ENCODE measurements around the gene RTP3. TPM values are rescaled to one million over a fixed set of nuclear protein-coding genes. Genes with fewer than 3 reads are reported as not detected.

Gene RTP3
- total RNA-seq, 2 experiments from 2014 or later = not detected

DNA sequence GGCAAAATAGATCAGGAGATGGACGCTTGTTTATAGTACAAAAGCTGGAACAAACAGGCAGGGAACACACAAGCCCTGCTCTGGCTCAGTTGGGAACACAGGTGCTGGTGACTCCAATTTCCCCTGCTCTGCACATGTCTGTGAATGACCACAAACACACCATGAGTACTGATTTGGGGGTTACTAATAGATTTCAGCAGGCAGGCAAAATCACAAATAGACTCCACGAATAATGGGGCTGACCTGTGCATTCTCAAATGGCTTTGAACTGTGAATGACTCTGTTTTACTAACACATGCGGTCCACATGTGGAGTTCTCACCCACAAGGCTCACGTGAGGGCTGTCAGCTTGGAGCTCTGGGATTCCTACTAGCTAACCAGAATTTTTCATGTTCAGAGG is 3.9 kb downstream of the RTP3 start:
- no peaks in the 10 kb centered on the region for H3K36me3 Mint-ChIP-seq
- H3K4me1 Mint-ChIP-seq = peaks cover 15% of the 10 kb centered on the region
- H3K4me3 Mint-ChIP-seq = no peak overlapping the region
- DNase-seq (peak; percentile 4), ATAC-seq (no peak)
- H3K27ac Mint-ChIP-seq = no peak overlapping the region
- CTCF ChIA-PET = interaction anchor here (1.1 to 3.5 kb wide), 3 partner anchors 10 to 128 kb away, joined by 3 to 18 read pairs (median 9); no protein-coding TSS in a partner anchor
- peaks cover 7% of the 10 kb centered on the region for H3K27me3 Mint-ChIP-seq
- no peaks in the 10 kb centered on the region for H3K9me3 Mint-ChIP-seq (ENCODE audit: low read depth)

DNA sequence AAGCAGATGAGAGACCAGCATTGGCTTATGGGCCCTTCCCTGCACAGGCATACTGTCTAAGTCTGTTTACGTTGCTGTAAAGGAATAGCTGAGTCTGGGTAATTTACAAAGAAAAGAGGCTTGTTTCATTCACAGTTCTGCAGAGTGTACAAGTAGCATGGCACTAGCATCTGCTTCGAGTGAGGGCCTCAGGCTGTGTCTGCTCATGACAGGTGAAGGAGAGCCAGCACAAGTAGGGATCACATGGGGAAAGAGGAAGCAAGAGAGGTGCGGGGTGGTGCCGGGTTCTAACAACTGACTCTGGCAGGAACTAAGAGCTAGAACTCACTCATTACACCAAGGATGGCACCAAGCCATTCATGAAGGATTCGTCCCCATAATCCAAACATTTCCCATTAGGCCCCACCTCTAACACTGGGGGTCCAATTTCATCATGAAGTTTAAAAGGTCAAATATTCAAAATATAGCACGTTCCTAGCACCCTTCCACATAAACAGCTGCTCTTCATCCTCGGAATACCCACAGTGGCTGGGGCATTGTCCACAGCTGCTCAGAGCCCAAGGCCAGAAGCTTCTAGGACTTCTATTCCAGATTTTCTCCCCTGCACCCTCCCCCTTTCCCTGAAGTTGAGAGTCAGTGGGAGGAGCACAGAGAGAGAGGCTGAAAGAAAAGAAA is 5.6 kb downstream of the RTP3 start:
- DNase-seq (peak; percentile 27), ATAC-seq (no peak)
- Mint-ChIP-seq H3K9me3 (ENCODE audit: low read depth) (no peaks in the 10 kb centered on the region), H3K4me3 (no peak overlapping the region), H3K4me1 (peaks cover 13% of the 10 kb centered on the region), H3K36me3 (no peaks in the 10 kb centered on the region), H3K27me3 (peaks cover 9% of the 10 kb centered on the region), H3K27ac (no peak overlapping the region)
- CTCF ChIA-PET = interaction anchor here (1.1 to 3.5 kb wide), 4 partner anchors 11 to 127 kb away, joined by 3 to 18 read pairs (median 6); no protein-coding TSS in a partner anchor

DNA sequence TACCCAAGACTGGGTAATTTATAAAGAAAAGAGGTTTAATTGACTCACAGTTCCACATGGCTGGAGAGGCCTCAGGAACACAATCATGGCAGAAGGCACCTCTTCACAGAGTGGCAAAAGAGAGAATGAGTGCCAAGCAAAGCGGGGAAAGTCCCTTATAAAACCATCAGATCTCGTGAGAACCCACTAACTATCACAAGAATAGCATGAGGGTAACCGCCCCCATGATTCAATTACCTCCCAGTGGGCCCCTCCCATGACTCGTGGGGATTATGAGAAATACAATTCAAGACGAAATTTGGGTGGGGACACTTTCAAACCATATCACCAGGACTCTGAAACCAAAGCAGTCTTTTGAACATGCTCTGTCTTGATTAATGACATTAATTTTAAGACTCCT is 7.0 kb downstream of the RTP3 start:
- peaks cover 14% of the 10 kb centered on the region for H3K4me1 Mint-ChIP-seq
- DNase-seq (peak; percentile 39), ATAC-seq (no peak)
- no peak overlapping the region for H3K27ac Mint-ChIP-seq
- CTCF ChIA-PET = interaction anchor here (1.0 kb wide), 1 partner anchor 16 kb away, joined by 7 read pairs; no protein-coding TSS in a partner anchor
- H3K27me3 Mint-ChIP-seq = peaks cover 17% of the 10 kb centered on the region
- H3K9me3 Mint-ChIP-seq (ENCODE audit: low read depth) = no peaks in the 10 kb centered on the region
- H3K4me3 Mint-ChIP-seq = no peak overlapping the region
- H3K36me3 Mint-ChIP-seq = no peaks in the 10 kb centered on the region

DNA sequence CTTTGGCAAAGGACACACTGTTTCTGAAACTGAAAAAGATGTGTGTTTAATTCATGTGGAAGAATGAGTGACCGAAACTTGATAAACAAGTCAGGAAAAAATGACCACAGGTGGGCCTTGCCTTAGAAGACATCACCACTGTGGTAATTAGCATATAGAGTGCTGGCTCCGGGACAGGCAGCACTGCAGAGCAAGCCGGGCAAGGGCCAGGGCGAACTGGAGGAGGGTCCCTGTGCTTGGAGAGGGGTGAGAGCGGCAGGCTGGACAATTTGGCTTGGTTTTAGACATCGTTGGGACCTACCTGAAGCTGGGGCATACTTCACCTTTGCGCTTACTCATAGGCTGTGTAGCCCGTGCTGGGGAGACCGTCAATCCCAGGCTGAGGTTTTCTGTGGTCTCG is 8.2 kb downstream of the RTP3 start:
- peak; percentile 33 for DNase-seq
- Mint-ChIP-seq H3K9me3 (ENCODE audit: low read depth) (no peaks in the 10 kb centered on the region), H3K36me3 (no peaks in the 10 kb centered on the region), H3K27ac (no peak overlapping the region), H3K4me1 (peaks cover 17% of the 10 kb centered on the region), H3K4me3 (no peak overlapping the region), H3K27me3 (peaks cover 15% of the 10 kb centered on the region)
- CTCF ChIA-PET = interaction anchor here (1.0 kb wide), 1 partner anchor 17 kb away, joined by 7 read pairs; no protein-coding TSS in a partner anchor
- no peak for ATAC-seq

DNA sequence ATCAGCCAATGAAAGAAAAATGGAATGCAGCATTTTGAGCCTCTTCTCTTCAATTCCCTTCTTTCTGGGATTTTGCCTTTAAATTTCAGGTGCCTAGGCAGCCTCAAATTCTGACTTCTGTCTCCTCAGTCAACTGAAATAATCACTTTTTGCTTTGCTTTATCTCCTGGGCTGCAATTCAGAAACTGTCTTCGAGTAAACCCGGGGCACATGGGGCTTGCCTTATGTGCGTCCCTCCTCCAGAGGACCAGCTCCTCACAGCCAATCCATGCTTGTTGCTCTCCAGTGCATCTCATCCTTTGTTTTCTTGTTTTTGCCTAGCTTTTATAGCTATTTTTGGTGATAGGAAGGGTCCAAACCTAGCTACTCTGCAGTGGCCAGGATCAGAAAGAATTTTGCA is 8.8 kb downstream of the RTP3 start:
- Mint-ChIP-seq H3K27ac (no peak overlapping the region), H3K36me3 (no peaks in the 10 kb centered on the region), H3K27me3 (peaks cover 18% of the 10 kb centered on the region), H3K4me3 (no peak overlapping the region), H3K4me1 (peaks cover 17% of the 10 kb centered on the region), H3K9me3 (ENCODE audit: low read depth) (no peaks in the 10 kb centered on the region)
- ATAC-seq (no peak), DNase-seq (no peak)
- CTCF ChIA-PET = no interaction called here

DNA sequence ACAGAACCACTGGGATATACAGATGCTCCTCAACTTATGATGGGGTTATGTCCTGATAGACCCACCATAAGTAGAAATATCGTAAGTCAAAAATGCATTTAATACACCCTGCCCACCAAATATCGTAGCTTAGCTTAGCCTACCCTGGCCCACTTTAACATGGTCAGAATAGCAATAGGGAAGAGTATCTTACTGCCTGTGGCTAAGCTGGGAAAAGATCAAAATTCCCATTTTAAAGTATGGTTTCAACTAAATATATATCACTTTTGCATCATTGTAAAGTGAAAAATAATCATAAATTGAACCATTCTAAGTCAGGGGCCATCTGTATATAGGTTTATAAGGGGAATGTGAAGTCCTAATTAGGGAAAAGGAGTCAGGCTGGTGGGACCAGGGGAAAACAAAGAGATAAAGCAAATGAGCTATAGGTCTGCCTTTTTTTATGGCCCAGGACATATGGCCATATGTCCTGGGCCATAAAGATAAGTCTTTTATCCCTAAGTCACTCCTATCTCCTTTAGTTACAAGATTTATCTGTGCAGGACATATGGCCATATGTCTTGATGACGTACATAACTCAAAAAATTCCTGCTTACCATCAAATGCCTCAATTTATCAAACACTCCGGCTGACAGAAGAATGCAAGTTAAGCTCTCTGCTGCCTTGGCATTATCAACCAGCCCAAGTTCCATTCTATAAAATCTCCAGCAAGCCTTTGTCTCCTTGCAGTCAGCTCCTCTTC is 11.2 kb downstream of the RTP3 start:
- Mint-ChIP-seq H3K27me3 (peaks cover 22% of the 10 kb centered on the region), H3K27ac (no peak overlapping the region), H3K4me1 (peaks cover 14% of the 10 kb centered on the region), H3K36me3 (no peaks in the 10 kb centered on the region), H3K4me3 (no peak overlapping the region), H3K9me3 (ENCODE audit: low read depth) (no peaks in the 10 kb centered on the region)
- ATAC-seq = no peak
- no peak for DNase-seq
- CTCF ChIA-PET = interaction anchor here (1.2 to 6.5 kb wide), 3 partner anchors 13 to 56 kb away, joined by 3 to 37 read pairs (median 5); no protein-coding TSS in a partner anchor

DNA sequence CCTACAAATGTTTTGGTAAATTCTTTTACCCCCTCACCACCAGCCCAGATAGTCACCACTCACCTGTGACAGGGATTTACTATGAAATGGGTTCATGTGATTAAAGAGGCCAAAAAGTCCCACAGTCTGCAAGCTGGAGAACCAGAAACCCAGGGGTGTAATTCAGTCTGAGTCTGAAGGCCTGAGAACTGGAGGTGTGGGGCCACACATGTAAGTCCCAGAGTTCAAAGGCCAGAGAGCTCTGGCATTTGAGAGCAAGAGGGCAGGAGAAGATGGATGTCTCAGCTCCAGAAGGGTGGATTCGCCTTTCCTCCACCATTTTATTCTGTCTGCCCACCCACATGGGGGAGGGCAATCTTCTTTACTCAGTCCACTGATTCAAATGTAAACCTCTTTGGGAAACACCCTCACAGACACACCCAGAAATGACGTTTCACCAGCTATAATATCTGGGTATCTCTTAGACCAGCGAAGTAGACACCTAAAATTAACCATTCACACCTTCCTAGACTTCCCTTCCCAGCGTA is 11.9 kb downstream of the RTP3 start:
- CTCF ChIA-PET = interaction anchor here (0.6 to 6.5 kb wide), 6 partner anchors 10 to 55 kb away, joined by 3 to 37 read pairs (median 3); no protein-coding TSS in a partner anchor
- Mint-ChIP-seq H3K4me3 (no peak overlapping the region), H3K27me3 (peaks cover 22% of the 10 kb centered on the region), H3K27ac (no peak overlapping the region), H3K4me1 (peaks cover 11% of the 10 kb centered on the region), H3K36me3 (no peaks in the 10 kb centered on the region), H3K9me3 (ENCODE audit: low read depth) (no peaks in the 10 kb centered on the region)
- no peak for DNase-seq
- no peak for ATAC-seq

DNA sequence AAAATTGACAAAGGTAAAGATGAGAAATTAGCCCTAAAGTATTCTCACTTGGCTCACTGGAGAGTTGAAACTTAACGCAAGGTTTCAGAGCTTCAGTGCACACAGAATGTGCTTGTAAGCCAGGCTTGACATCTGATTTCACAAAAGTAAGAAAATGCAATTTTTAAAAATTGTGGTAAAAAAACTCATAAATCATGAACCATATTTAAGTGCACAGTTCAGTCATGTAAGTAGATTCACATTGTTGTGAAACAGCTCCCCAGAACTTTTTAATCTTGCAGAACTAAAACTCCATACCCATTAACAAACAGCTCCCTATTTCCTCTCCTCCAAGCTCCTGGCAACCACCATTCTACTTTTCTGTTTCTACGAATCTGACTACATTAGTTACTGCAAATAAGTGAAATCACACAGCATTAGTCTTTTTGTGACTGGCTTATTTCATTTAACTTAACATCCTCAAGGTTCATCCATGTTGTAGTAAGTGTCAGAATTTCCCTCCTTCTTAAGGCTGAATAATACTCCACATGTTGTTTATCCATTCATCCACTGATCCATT is 14.5 kb downstream of the RTP3 start:
- CTCF ChIA-PET = interaction anchor here (0.7 to 6.5 kb wide), 4 partner anchors 11 to 117 kb away, joined by 3 to 37 read pairs (median 4); no protein-coding TSS in a partner anchor

DNA sequence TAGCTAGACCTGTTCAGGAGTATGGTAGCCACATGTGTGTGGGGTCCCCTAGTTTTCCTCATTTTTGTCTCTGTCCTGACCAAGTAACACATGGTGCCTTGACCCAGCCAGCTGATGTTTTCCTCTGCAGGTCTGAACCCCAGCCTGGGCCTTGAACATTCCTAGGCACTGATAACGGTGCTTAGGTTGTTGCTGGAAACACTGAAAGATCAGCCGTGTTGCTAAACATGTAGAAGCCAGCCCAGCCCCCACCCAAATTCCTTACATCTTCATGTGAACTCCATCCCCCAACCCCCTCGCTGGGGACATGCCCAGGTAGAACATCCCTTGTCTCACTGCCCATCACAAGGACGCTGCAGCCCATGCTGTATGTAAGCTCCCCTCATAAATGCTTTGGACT is 18.7 kb downstream of the RTP3 start:
- no peak overlapping the region for H3K27ac Mint-ChIP-seq

More for the DNA sequence above, 14.5 kb downstream of the RTP3 start:
- peaks cover 10% of the 10 kb centered on the region for H3K4me1 Mint-ChIP-seq
- H3K4me3 Mint-ChIP-seq = no peak overlapping the region
- no peak overlapping the region for H3K27ac Mint-ChIP-seq
- H3K9me3 Mint-ChIP-seq (ENCODE audit: low read depth) = no peaks in the 10 kb centered on the region
- DNase-seq (no peak), ATAC-seq (no peak)
- H3K27me3 Mint-ChIP-seq = peaks cover 19% of the 10 kb centered on the region
- H3K36me3 Mint-ChIP-seq = no peaks in the 10 kb centered on the region

DNA sequence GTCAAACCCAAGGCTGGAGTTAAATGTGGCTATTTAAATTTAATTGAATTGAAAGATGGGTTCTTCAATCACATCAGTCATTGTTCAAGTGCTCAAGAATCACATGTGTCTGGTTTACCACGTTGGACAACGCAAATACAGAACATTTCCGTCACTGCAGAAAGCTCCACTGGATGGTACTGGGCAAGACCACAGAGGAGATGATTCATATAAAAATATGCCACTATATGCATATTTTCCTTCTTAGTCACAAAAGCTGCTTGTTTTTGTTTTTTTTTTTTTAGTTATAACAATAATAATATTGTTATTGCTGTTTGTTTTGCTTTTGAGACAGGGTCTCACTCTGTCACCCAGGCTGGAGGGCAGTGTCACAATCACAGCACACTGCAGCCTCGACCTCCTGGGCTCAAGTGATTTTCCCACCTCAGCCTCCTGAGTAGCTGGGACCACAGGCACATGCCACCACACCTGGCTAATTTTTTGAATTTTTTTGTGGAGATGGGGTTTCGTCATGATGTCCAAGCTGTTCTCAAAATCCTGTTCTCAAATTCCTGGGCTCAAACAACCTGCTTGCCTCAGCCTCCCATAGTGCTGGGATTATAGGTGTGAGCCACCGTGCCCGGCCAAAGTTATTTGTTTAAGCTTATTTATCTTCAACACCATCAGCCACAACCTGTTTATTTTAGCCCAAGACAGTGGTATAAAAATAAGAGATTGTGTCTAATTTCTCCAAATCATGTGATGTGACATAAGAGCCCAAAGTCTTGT is 19.4 kb downstream of the RTP3 start:
- CTCF ChIA-PET = interaction anchor here (1.0 to 3.1 kb wide), 4 partner anchors 21 to 41 kb away, joined by 3 to 13 read pairs (median 10); no protein-coding TSS in a partner anchor
- H3K27ac Mint-ChIP-seq = no peak overlapping the region
- peaks cover 6% of the 10 kb centered on the region for H3K27me3 Mint-ChIP-seq
- no peak overlapping the region for H3K4me3 Mint-ChIP-seq
- H3K36me3 Mint-ChIP-seq = no peaks in the 10 kb centered on the region
- ATAC-seq (peak; percentile 51), DNase-seq (no peak)
- no peaks in the 10 kb centered on the region for H3K9me3 Mint-ChIP-seq (ENCODE audit: low read depth)
- peaks cover 6% of the 10 kb centered on the region for H3K4me1 Mint-ChIP-seq

More for the DNA sequence above, 18.7 kb downstream of the RTP3 start:
- H3K27me3 Mint-ChIP-seq = peaks cover 6% of the 10 kb centered on the region
- no peak for DNase-seq
- peaks cover 6% of the 10 kb centered on the region for H3K4me1 Mint-ChIP-seq
- no peak overlapping the region for H3K4me3 Mint-ChIP-seq
- no peaks in the 10 kb centered on the region for H3K9me3 Mint-ChIP-seq (ENCODE audit: low read depth)
- H3K36me3 Mint-ChIP-seq = no peaks in the 10 kb centered on the region
- CTCF ChIA-PET = interaction anchor here (1.0 to 3.1 kb wide), 4 partner anchors 22 to 42 kb away, joined by 3 to 13 read pairs (median 10); no protein-coding TSS in a partner anchor
- ATAC-seq = no peak

DNA sequence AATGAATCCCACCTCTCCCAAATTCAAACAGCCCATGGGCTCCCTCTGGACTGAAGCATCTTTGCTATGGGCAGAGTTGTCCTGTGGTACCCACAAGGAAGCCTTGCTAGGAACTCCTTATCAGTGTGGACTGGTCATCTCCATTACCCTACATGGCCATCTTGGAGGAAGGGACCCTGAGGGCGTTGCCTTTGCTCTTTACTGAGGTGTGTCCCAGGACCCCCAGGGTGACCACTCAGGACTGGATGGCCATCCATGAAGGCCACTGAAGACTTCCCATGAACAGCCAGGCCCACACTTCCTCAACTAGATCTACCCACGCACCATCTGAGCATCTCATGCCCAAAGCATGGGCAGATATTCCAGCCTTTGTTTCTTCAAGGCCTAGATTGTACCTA is 20.0 kb downstream of the RTP3 start:
- no peak overlapping the region for H3K27ac Mint-ChIP-seq
- DNase-seq (no peak), ATAC-seq (no peak)
- no peaks in the 10 kb centered on the region for H3K9me3 Mint-ChIP-seq (ENCODE audit: low read depth)
- CTCF ChIA-PET = interaction anchor here (1.0 to 3.1 kb wide), 4 partner anchors 17 to 40 kb away, joined by 3 to 13 read pairs (median 10); no protein-coding TSS in a partner anchor
- no peaks in the 10 kb centered on the region for H3K36me3 Mint-ChIP-seq
- peaks cover 2% of the 10 kb centered on the region for H3K27me3 Mint-ChIP-seq
- no peak overlapping the region for H3K4me3 Mint-ChIP-seq
- H3K4me1 Mint-ChIP-seq = peaks cover 6% of the 10 kb centered on the region

DNA sequence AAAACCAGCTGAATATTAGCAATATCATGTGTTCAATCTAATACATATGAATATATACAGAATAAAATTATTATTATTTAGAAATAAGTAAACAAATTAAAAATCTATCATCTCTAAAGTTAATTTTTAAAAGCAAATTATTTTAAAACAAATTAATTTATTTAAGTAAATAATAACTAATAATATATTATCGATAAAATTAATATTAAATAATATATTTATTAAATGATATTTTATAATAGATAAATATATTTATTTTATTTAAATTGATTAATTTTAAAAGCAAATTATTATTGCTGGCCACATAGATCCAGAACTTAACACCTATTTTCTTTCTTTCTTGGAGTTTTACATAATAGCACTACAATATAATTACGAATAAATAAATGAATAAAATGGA is 22.2 kb downstream of the RTP3 start:
- Mint-ChIP-seq H3K27ac (no peak overlapping the region), H3K4me3 (no peak overlapping the region), H3K9me3 (ENCODE audit: low read depth) (no peaks in the 10 kb centered on the region), H3K36me3 (no peaks in the 10 kb centered on the region), H3K4me1 (peaks cover 6% of the 10 kb centered on the region), H3K27me3 (peaks cover 5% of the 10 kb centered on the region)
- DNase-seq (no peak), ATAC-seq (no peak)
- CTCF ChIA-PET = interaction anchor here (0.8 to 1.1 kb wide), 4 partner anchors 9 to 39 kb away, joined by 3 to 4 read pairs (median 3); no protein-coding TSS in a partner anchor
